GM12878 (cell line): ENCODE measurements around the gene R3HDM2. TPM values are rescaled to one million over a fixed set of nuclear protein-coding genes. Genes with fewer than 3 reads are reported as not detected.

Source experiments
- GABPA ChIP-seq: IDR thresholded peaks from 2 replicates; pipeline ENCODE4 v1.6.1; 2014; ENCODE audit warnings: antibody characterized with exemption, low read depth, mild to moderate bottlenecking, inconsistent platforms
- POLR2AphosphoS5 ChIP-seq: IDR thresholded peaks from 2 replicates; pipeline ENCODE4 v1.6.1; 2011; ENCODE audit warnings: mild to moderate bottlenecking, low read length, inconsistent platforms
- PRDM15 ChIP-seq: fragments of 450-650 bp; formaldehyde crosslinking; IDR thresholded peaks from 2 replicates; pipeline ENCODE4 v1.4.0; 2020; ENCODE audit warnings: mild to moderate bottlenecking, moderate library complexity
- RCOR1 ChIP-seq: conservative IDR thresholded peaks from 2 replicates; pipeline ENCODE4 v1.6.1; 2012; ENCODE audit warnings: low read depth, low read length, improper control_type of control experiment
- ZBTB4 ChIP-seq: fragments of 450-650 bp; formaldehyde crosslinking; IDR thresholded peaks from 2 replicates; pipeline ENCODE4 v1.4.0; 2022; ENCODE audit warnings: mild to moderate bottlenecking, moderate library complexity
- ZNF274 ChIP-seq: IDR thresholded peaks from one replicate; pipeline ENCODE4 v1.8.0; 2011; ENCODE audit not compliant: insufficient read length, insufficient read depth
- ZSCAN29 ChIP-seq: fragments of 450-650 bp; IDR thresholded peaks from 2 replicates; pipeline ENCODE4 v1.6.1; 2017; ENCODE audit warnings: mild to moderate bottlenecking, moderate library complexity
- polyA plus RNA-seq, 11 experiments: library from polyadenylated mRNA; depleted of rRNA in 4 of 11; unstranded in 6 of 11; stranded (reverse) in 5 of 11; fragments of >200 nt; fragmentation: Nextera tagmentation in 4 of 11; fragmentation: Illumina TruSeq in 1 of 11; extraction: Ambion mirVana in 4 of 11; extraction: Trizol in 1 of 11; gene quantifications; 1 replicate in 1 of 11; 2 replicates in 10 of 11; pipeline versions ENCODE4 v1.2.1 to v1.2.3, GENCODE V29; 2011 to 2016; ENCODE audit warnings: inconsistent platforms in 2 of 11, missing spikeins in 2 of 11, low read depth in 1 of 11
- total RNA-seq, 4 experiments: library from RNA; depleted of rRNA in 3 of 4; stranded (reverse); fragments of >200 nt in 3 of 4; fragmentation: Illumina TruSeq in 1 of 4; extraction: Trizol in 1 of 4; gene quantifications; 2 replicates each; pipeline versions ENCODE4 v1.2.1 to v1.2.3, GENCODE V29; 2013 to 2021
- TF ChIP-seq, protein P1 (sequence below): fragments of 450-650 bp; IDR thresholded peaks from 2 replicates; pipeline ENCODE4 v1.6.1; 2017; ENCODE audit warnings: mild to moderate bottlenecking, moderate library complexity
- TF ChIP-seq, protein P2 (sequence below): IDR thresholded peaks from 2 replicates; pipeline ENCODE4 v1.6.1; 2012; ENCODE audit warnings: mild to moderate bottlenecking, low read depth, low read length
- TF ChIP-seq, protein P3 (sequence below): fragments of 450-650 bp; IDR thresholded peaks from 2 replicates; pipeline ENCODE4 v1.6.1; 2017; ENCODE audit warnings: borderline replicate concordance

Gene R3HDM2
- total and polyA plus RNA-seq, 10 of the 15 experiments (the other 5 are each of a cell fraction or from before 2014, with no cell fraction given), result 4.6 to 26.1 (median 11.2) TPM

- TF ChIP-seq GABPA, result no peak
- TF ChIP-seq, protein P1, sequence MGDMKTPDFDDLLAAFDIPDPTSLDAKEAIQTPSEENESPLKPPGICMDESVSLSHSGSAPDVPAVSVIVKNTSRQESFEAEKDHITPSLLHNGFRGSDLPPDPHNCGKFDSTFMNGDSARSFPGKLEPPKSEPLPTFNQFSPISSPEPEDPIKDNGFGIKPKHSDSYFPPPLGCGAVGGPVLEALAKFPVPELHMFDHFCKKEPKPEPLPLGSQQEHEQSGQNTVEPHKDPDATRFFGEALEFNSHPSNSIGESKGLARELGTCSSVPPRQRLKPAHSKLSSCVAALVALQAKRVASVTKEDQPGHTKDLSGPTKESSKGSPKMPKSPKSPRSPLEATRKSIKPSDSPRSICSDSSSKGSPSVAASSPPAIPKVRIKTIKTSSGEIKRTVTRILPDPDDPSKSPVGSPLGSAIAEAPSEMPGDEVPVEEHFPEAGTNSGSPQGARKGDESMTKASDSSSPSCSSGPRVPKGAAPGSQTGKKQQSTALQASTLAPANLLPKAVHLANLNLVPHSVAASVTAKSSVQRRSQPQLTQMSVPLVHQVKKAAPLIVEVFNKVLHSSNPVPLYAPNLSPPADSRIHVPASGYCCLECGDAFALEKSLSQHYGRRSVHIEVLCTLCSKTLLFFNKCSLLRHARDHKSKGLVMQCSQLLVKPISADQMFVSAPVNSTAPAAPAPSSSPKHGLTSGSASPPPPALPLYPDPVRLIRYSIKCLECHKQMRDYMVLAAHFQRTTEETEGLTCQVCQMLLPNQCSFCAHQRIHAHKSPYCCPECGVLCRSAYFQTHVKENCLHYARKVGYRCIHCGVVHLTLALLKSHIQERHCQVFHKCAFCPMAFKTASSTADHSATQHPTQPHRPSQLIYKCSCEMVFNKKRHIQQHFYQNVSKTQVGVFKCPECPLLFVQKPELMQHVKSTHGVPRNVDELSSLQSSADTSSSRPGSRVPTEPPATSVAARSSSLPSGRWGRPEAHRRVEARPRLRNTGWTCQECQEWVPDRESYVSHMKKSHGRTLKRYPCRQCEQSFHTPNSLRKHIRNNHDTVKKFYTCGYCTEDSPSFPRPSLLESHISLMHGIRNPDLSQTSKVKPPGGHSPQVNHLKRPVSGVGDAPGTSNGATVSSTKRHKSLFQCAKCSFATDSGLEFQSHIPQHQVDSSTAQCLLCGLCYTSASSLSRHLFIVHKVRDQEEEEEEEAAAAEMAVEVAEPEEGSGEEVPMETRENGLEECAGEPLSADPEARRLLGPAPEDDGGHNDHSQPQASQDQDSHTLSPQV, result no peak
- no peak for TF ChIP-seq ZBTB4 (CRISPR knock-in tag)
- TF ChIP-seq ZSCAN29, result no peak
- TF ChIP-seq, protein P2, sequence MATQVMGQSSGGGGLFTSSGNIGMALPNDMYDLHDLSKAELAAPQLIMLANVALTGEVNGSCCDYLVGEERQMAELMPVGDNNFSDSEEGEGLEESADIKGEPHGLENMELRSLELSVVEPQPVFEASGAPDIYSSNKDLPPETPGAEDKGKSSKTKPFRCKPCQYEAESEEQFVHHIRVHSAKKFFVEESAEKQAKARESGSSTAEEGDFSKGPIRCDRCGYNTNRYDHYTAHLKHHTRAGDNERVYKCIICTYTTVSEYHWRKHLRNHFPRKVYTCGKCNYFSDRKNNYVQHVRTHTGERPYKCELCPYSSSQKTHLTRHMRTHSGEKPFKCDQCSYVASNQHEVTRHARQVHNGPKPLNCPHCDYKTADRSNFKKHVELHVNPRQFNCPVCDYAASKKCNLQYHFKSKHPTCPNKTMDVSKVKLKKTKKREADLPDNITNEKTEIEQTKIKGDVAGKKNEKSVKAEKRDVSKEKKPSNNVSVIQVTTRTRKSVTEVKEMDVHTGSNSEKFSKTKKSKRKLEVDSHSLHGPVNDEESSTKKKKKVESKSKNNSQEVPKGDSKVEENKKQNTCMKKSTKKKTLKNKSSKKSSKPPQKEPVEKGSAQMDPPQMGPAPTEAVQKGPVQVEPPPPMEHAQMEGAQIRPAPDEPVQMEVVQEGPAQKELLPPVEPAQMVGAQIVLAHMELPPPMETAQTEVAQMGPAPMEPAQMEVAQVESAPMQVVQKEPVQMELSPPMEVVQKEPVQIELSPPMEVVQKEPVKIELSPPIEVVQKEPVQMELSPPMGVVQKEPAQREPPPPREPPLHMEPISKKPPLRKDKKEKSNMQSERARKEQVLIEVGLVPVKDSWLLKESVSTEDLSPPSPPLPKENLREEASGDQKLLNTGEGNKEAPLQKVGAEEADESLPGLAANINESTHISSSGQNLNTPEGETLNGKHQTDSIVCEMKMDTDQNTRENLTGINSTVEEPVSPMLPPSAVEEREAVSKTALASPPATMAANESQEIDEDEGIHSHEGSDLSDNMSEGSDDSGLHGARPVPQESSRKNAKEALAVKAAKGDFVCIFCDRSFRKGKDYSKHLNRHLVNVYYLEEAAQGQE, result no peak
- TF ChIP-seq ZNF274, result no peak
- no peak for TF ChIP-seq PRDM15
- TF ChIP-seq POLR2AphosphoS5, result 0 out of 2 replicates have a peak, but pooled peaks have one; percentile 35
- no peak for TF ChIP-seq RCOR1
- TF ChIP-seq, protein P3, sequence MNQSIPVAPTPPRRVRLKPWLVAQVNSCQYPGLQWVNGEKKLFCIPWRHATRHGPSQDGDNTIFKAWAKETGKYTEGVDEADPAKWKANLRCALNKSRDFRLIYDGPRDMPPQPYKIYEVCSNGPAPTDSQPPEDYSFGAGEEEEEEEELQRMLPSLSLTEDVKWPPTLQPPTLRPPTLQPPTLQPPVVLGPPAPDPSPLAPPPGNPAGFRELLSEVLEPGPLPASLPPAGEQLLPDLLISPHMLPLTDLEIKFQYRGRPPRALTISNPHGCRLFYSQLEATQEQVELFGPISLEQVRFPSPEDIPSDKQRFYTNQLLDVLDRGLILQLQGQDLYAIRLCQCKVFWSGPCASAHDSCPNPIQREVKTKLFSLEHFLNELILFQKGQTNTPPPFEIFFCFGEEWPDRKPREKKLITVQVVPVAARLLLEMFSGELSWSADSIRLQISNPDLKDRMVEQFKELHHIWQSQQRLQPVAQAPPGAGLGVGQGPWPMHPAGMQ, result no peak
Measured at GRCh38 chr12:57477710-57478681, 47.2 kb upstream of the R3HDM2 start (continued).
